Testis (tissue), 3 donors: Measurements from ENCODE around the gene DENND1A. TPM values are rescaled to one million over a fixed set of nuclear protein-coding genes. Genes with fewer than 3 reads are reported as not detected.
"Not testable (repeated sequence)": the region's sequence is repeated elsewhere in the genome, so short reads cannot be mapped to it uniquely, and the experiment has no call there.

ENCODE experiments used
- DNase-seq: peaks from one replicate; pipeline ENCODE4 v3.0.0-alpha.2; 2019
- H3K27ac ChIP-seq, 2 donors: fragments of 200-600 bp; sonication (generic); one replicate each; pipeline ENCODE4 v1.5.1; 2019
- H3K27me3 ChIP-seq: fragments of 200-600 bp; sonication (generic); one replicate; pipeline ENCODE4 v1.5.1; 2019
- H3K36me3 ChIP-seq: fragments of 200-600 bp; sonication (generic); one replicate; pipeline ENCODE4 v1.5.1; 2017; ENCODE audit warnings: low read depth; ENCODE audit errors: missing control alignments
- H3K4me1 ChIP-seq: fragments of 200-600 bp; sonication (generic); one replicate; pipeline ENCODE4 v1.5.1; 2019
- H3K4me3 ChIP-seq, 2 donors: fragments of 200-600 bp; sonication (generic); one replicate each; pipeline ENCODE4 v1.5.1; 2017 to 2019
- H3K9me3 ChIP-seq: fragments of 200-600 bp; sonication (generic); one replicate; pipeline ENCODE4 v1.5.1; 2017
- POLR2A ChIP-seq: fragments of 450-650 bp; IDR thresholded peaks from one replicate; pipeline ENCODE4 v1.6.1; 2017; ENCODE audit warnings: antibody characterized with exemption, mild to moderate bottlenecking, moderate library complexity
- WGBS, 2 donors: methylation state at CpG; one replicate each; pipeline ENCODE4 v1.1.5; 2018; 5-methylcytosine and 5-hydroxymethylcytosine counted together
- intact Hi-C: fragments of 100-400 bp; cut with DNase I; formaldehyde crosslinking; loops from one replicate; pipeline ENCODE4 v1.15.1; 2023; ENCODE audit warnings: low total_unique reads
- polyA plus RNA-seq: library from polyadenylated mRNA; stranded (reverse); fragments of 350-450 nt; fragmentation: Illumina TruSeq; extraction: RNeasy Lipid Tissue Mini Kit (QIAGEN cat#74804); gene quantifications from one replicate; pipeline ENCODE4 v1.2.3, GENCODE V29; 2014; ENCODE audit warnings: low read depth, low replicate concordance; ENCODE audit not compliant: insufficient read depth
- total RNA-seq, 2 donors: library from RNA; depleted of rRNA; stranded (reverse); fragments of >200 nt; gene quantifications; one replicate each; pipeline ENCODE4 v1.2.3, GENCODE V29; 2016
- TF ChIP-seq, protein P1 (sequence below), 3 experiments: fragments of 450-650 bp in 2 of 3; fragments of 200-600 bp in 1 of 3; sonication (generic) in 1 of 3; IDR thresholded peaks; one replicate each; pipeline ENCODE4 v1.5.1; 2016 to 2019; ENCODE audit warnings: antibody characterized with exemption in 3 of 3, mild to moderate bottlenecking in 2 of 3, moderate library complexity in 1 of 3

Gene DENND1A
- total and polyA plus RNA-seq, 3 donors from 2014 or later = 20.3 to 47.4 (median 44.9) TPM

GRCh38 chr9:123948286-123948685 lies 18.4 kb upstream of the DENND1A start:
- DNase-seq = no peak
- intact Hi-C loops = no loop called here
- H3K27ac ChIP-seq = no peak overlapping the region

DNA sequence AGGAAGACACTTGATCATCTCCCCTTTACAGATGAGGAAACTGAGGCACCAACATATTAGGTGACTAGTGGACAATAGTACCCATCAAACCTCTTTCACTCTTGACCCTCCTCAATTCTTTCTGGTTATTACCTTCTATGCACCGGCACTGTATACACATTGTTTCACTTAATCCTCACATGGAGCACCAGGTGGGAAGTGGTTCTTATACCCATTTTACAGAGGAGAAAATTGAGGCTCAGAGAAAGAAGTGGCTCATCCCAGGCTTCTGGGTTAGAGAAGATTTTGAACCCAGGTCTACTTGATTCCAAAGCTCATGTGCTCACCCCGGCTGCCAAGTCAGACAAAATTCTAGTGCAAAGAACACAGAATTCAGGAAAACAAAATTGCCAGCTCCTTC lies 17.4 kb upstream of the DENND1A start:
- no peak overlapping the region for H3K27ac ChIP-seq
- 95 to 98% methylated on average over 2 of the region's 2 CpGs for WGBS, 2 donors
- no peaks in the 10 kb centered on the region for H3K36me3 ChIP-seq
- no peaks in the 10 kb centered on the region for H3K9me3 ChIP-seq
- peaks cover 6% of the 10 kb centered on the region for H3K4me1 ChIP-seq
- no peak overlapping the region for H3K4me3 ChIP-seq
- no peak for DNase-seq
- intact Hi-C loops = no loop called here
- no peaks in the 10 kb centered on the region for H3K27me3 ChIP-seq
- no peak for TF ChIP-seq POLR2A
- TF ChIP-seq, protein P1, sequence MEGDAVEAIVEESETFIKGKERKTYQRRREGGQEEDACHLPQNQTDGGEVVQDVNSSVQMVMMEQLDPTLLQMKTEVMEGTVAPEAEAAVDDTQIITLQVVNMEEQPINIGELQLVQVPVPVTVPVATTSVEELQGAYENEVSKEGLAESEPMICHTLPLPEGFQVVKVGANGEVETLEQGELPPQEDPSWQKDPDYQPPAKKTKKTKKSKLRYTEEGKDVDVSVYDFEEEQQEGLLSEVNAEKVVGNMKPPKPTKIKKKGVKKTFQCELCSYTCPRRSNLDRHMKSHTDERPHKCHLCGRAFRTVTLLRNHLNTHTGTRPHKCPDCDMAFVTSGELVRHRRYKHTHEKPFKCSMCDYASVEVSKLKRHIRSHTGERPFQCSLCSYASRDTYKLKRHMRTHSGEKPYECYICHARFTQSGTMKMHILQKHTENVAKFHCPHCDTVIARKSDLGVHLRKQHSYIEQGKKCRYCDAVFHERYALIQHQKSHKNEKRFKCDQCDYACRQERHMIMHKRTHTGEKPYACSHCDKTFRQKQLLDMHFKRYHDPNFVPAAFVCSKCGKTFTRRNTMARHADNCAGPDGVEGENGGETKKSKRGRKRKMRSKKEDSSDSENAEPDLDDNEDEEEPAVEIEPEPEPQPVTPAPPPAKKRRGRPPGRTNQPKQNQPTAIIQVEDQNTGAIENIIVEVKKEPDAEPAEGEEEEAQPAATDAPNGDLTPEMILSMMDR (IDR thresholded peaks at IDR 0.05) = no peak

More at GRCh38 chr9:123948286-123948685, 18.4 kb upstream of the DENND1A start:
- Histone ChIP-seq H3K9me3 (no peaks in the 10 kb centered on the region), H3K4me1 (peaks cover 6% of the 10 kb centered on the region), H3K4me3 (no peak overlapping the region), H3K27me3 (no peaks in the 10 kb centered on the region), H3K36me3 (no peaks in the 10 kb centered on the region)
- no peak for TF ChIP-seq POLR2A
- TF ChIP-seq, protein P1 (IDR thresholded peaks at IDR 0.05) = no peak
- 61 to 76% methylated on average over 3 of the region's 3 CpGs for WGBS, 2 donors

GRCh38 chr9:123946101-123946821 lies 16.3 kb upstream of the DENND1A start:
- no peak for DNase-seq
- H3K9me3 ChIP-seq = no peaks in the 10 kb centered on the region
- intact Hi-C loops = no loop called here
- 43 to 49% methylated on average over 8 of the region's 8 CpGs for WGBS, 2 donors
- H3K27me3 ChIP-seq = no peaks in the 10 kb centered on the region
- no peaks in the 10 kb centered on the region for H3K36me3 ChIP-seq
- peaks cover 6% of the 10 kb centered on the region for H3K4me1 ChIP-seq
- peak overlapping the region in 1 of 2 donors; percentile 14 for H3K27ac ChIP-seq
- no peak overlapping the region for H3K4me3 ChIP-seq
- TF ChIP-seq, protein P1 (IDR thresholded peaks at IDR 0.05) = no peak
- TF ChIP-seq POLR2A = no peak

- intact Hi-C loops = no loop called here
- no peak for TF ChIP-seq POLR2A
- TF ChIP-seq, protein P1 (IDR thresholded peaks at IDR 0.05) = no peak
- 48 to 51% methylated on average over 12 of the region's 12 CpGs for WGBS, 2 donors
These were observed 15.6 kb upstream of the DENND1A start for GRCh38 chr9:123945532-123945931.

DNA sequence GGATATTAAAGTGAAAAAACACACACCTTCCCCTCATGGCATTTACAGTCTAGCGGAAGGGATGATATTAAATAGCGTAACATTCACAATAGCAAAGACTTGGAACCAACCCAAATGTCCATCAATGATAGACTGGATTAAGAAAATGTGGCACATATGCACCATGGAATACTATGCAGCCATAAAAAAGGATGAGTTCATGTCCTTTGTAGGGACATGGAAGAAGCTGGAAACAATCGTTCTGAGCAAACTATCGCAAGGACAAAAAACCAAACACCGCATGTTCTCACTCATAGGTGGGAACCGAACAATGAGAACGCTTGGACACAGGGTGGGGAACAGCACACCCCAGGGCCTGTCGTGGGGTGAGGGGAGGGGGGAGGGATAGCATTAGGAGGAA lies 14.5 kb upstream of the DENND1A start:
- intact Hi-C loops, H3K36me3 ChIP-seq, DNase-seq, H3K27me3 ChIP-seq, H3K9me3 ChIP-seq, H3K27ac ChIP-seq, H3K4me1 ChIP-seq, H3K4me3 ChIP-seq: not testable (repeated sequence)
- WGBS, 2 donors = 90 to 93% methylated on average over 8 of the region's 8 CpGs

More at GRCh38 chr9:123945532-123945931, 15.6 kb upstream of the DENND1A start:
- Histone ChIP-seq H3K36me3 (no peaks in the 10 kb centered on the region), H3K27me3 (no peaks in the 10 kb centered on the region), H3K27ac (no peak overlapping the region), H3K4me3 (no peak overlapping the region), H3K9me3 (no peaks in the 10 kb centered on the region), H3K4me1 (peaks cover 6% of the 10 kb centered on the region)
- no peak for DNase-seq
